ENCODE data around the gene TIMP3. TPM values are rescaled to one million over a fixed set of nuclear protein-coding genes. Genes with fewer than 3 reads are reported as not detected.

Gene TIMP3
- total and polyA plus RNA-seq, 2 experiments from 2014 or later, result 91.6 to 96.1 TPM

DNA sequence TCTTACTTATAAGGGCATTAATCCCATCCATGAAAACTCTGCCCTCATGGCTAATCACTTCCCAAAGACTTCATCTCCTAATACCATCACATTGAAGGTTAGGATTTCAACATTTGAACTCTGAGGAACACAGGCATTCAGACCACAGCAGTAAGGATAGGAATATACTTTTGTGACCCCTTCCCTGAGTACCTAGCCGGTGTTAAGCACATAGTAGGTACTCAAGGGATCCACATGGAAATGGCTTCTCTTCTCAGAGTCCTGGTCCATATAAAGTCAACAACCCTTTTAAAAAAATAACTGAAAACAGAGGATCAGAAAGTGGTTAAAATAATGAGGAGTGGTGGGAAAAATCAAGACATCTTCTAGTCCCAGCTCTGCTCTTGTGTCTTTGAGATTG is 78.0 kb downstream of the TIMP3 start:
- Histone ChIP-seq H4K20me1 (ENCODE audit: insufficient read depth, poor library complexity, severe bottlenecking) (no peaks in the 10 kb centered on the region), H3K9me3 (ENCODE audit: low read depth) (no peaks in the 10 kb centered on the region), H3K4me3 (no peak overlapping the region), H3K4me2 (no peak overlapping the region), H3K27ac (no peak overlapping the region), H2AFZ (no peak overlapping the region), H3K27me3 (no peaks in the 10 kb centered on the region), H3K36me3 (replicated peaks; ENCODE audit: insufficient read depth, low read depth) (no peaks in the 10 kb centered on the region), H3K9me2 (replicated peaks; ENCODE audit: insufficient read depth) (no peaks in the 10 kb centered on the region), H3K79me2 (no peaks in the 10 kb centered on the region), H3K4me1 (ENCODE audit: insufficient read depth) (peaks cover 23% of the 10 kb centered on the region)
- DNase-seq (ENCODE audit: low spot score), result no peak
- WGBS (ENCODE audit: low lambda C conversion rate, missing lambda C conversion rate), result 48% methylated on average over 1 of the region's 1 CpG
- TF ChIP-seq, protein P1, sequence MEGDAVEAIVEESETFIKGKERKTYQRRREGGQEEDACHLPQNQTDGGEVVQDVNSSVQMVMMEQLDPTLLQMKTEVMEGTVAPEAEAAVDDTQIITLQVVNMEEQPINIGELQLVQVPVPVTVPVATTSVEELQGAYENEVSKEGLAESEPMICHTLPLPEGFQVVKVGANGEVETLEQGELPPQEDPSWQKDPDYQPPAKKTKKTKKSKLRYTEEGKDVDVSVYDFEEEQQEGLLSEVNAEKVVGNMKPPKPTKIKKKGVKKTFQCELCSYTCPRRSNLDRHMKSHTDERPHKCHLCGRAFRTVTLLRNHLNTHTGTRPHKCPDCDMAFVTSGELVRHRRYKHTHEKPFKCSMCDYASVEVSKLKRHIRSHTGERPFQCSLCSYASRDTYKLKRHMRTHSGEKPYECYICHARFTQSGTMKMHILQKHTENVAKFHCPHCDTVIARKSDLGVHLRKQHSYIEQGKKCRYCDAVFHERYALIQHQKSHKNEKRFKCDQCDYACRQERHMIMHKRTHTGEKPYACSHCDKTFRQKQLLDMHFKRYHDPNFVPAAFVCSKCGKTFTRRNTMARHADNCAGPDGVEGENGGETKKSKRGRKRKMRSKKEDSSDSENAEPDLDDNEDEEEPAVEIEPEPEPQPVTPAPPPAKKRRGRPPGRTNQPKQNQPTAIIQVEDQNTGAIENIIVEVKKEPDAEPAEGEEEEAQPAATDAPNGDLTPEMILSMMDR (IDR thresholded peaks at IDR 0.05; ENCODE audit: poor library complexity), result no peak
- TF ChIP-seq EZH2phosphoT487 (IDR thresholded peaks at IDR 0.05; ENCODE audit: low read depth, severe bottlenecking, unreplicated experiment) (no peak), EZH2 (IDR thresholded peaks at IDR 0.05; ENCODE audit: borderline replicate concordance) (no peak)

DNA sequence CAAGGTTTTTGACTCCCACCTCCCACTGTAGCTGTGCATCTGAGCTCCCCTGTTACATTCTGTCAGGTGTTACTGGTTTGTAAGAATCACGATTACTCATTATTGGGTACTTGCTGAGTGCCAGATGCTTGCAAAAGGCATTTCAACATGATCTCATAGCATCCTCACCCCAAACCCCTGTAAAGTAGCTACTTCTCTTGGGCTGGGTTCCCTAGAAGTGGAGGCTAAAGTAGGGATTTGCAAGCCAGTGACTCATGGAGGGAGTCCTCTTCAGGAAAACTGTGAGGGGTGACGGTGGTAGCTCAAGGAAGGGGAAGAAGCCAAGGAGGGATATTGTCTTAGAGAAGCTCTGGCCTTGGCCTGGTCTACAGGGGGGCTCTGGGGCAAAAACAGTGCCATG is 78.6 kb downstream of the TIMP3 start:
- Histone ChIP-seq H3K27ac (no peak overlapping the region), H3K79me2 (no peaks in the 10 kb centered on the region)
- WGBS (ENCODE audit: low lambda C conversion rate, missing lambda C conversion rate), result 65% methylated on average over 1 of the region's 2 CpGs

DNA sequence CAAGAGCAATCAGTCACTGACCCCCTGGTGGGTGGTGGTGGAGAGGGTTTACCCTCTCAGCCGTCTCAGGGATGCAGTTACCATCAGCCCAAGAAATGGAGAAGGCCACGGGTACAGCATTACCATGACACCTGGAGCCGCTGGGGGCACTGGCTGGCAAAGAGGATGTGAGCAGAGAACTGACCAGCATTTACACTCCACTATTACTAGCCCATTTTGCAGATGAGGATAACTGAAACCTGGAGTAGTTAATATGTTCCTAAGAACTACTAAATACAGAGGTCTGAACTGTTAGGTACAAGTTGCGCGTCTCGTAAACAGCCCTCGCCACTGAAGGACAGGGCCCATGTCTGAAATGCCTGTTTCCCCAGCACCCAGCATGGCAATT is 79.0 kb downstream of the TIMP3 start:
- Histone ChIP-seq H3K9me3 (ENCODE audit: low read depth) (no peaks in the 10 kb centered on the region), H3K27me3 (no peaks in the 10 kb centered on the region), H3K79me2 (no peaks in the 10 kb centered on the region), H4K20me1 (ENCODE audit: insufficient read depth, poor library complexity, severe bottlenecking) (no peaks in the 10 kb centered on the region), H3K27ac (peak overlapping the region; percentile 44), H3K4me2 (peak overlapping the region; percentile 48), H2AFZ (no peak overlapping the region), H3K4me3 (no peak overlapping the region), H3K36me3 (replicated peaks; ENCODE audit: insufficient read depth, low read depth) (no peaks in the 10 kb centered on the region), H3K9me2 (replicated peaks; ENCODE audit: insufficient read depth) (no peaks in the 10 kb centered on the region), H3K4me1 (ENCODE audit: insufficient read depth) (peaks cover 18% of the 10 kb centered on the region)
- 84% methylated on average over 7 of the region's 7 CpGs for WGBS (ENCODE audit: low lambda C conversion rate, missing lambda C conversion rate)
- TF ChIP-seq EZH2 (IDR thresholded peaks at IDR 0.05; ENCODE audit: borderline replicate concordance), result no peak
- TF ChIP-seq EZH2phosphoT487 (IDR thresholded peaks at IDR 0.05; ENCODE audit: low read depth, severe bottlenecking, unreplicated experiment), result no peak
- TF ChIP-seq, protein P1 (IDR thresholded peaks at IDR 0.05; ENCODE audit: poor library complexity), result no peak
- no peak for DNase-seq (ENCODE audit: low spot score)

More for the DNA sequence above, 78.6 kb downstream of the TIMP3 start:
- no peaks in the 10 kb centered on the region for H4K20me1 ChIP-seq (ENCODE audit: insufficient read depth, poor library complexity, severe bottlenecking)
- no peak overlapping the region for H2AFZ ChIP-seq
- no peaks in the 10 kb centered on the region for H3K27me3 ChIP-seq
- peak; percentile 22 for DNase-seq (ENCODE audit: low spot score)
- H3K4me1 ChIP-seq (ENCODE audit: insufficient read depth), result peaks cover 18% of the 10 kb centered on the region
- no peak overlapping the region for H3K4me3 ChIP-seq
- no peaks in the 10 kb centered on the region for H3K9me3 ChIP-seq (ENCODE audit: low read depth)
- H3K9me2 ChIP-seq (replicated peaks; ENCODE audit: insufficient read depth), result no peaks in the 10 kb centered on the region
- no peak overlapping the region for H3K4me2 ChIP-seq
- H3K36me3 ChIP-seq (replicated peaks; ENCODE audit: insufficient read depth, low read depth), result no peaks in the 10 kb centered on the region
- TF ChIP-seq EZH2phosphoT487 (IDR thresholded peaks at IDR 0.05; ENCODE audit: low read depth, severe bottlenecking, unreplicated experiment), result no peak
- TF ChIP-seq, protein P1 (IDR thresholded peaks at IDR 0.05; ENCODE audit: poor library complexity), result no peak
- TF ChIP-seq EZH2 (IDR thresholded peaks at IDR 0.05; ENCODE audit: borderline replicate concordance), result no peak
